Astrocyte of the spinal cord (primary cell): ENCODE measurements around the gene PPP2R2D.
"Not testable (repeated sequence)": the region's sequence is repeated elsewhere in the genome, so short reads cannot be mapped to it uniquely, and the experiment has no call there.

Source experiments
- DNase-seq: peaks from one replicate; pipeline ENCODE4 v3.0.0; 2011; ENCODE audit warnings: low read depth, low spot score
- H3K4me3 ChIP-seq: 2 replicates; pipeline ENCODE4 v1.5.1; 2011; ENCODE audit warnings: low read depth, mild to moderate bottlenecking, low read length, moderate library complexity
- in situ Hi-C: cut with HindIII; loops from 2 replicates; pipeline ENCODE4 v1.10.0; 2017; ENCODE audit warnings: low sequenced_read_pairs
- TF ChIP-seq, protein P1 (sequence below): IDR thresholded peaks from 2 replicates; pipeline ENCODE4 v1.5.1; 2012; ENCODE audit warnings: low read depth, mild to moderate bottlenecking, low read length, inconsistent platforms

PPP2R2D gene

DNA sequence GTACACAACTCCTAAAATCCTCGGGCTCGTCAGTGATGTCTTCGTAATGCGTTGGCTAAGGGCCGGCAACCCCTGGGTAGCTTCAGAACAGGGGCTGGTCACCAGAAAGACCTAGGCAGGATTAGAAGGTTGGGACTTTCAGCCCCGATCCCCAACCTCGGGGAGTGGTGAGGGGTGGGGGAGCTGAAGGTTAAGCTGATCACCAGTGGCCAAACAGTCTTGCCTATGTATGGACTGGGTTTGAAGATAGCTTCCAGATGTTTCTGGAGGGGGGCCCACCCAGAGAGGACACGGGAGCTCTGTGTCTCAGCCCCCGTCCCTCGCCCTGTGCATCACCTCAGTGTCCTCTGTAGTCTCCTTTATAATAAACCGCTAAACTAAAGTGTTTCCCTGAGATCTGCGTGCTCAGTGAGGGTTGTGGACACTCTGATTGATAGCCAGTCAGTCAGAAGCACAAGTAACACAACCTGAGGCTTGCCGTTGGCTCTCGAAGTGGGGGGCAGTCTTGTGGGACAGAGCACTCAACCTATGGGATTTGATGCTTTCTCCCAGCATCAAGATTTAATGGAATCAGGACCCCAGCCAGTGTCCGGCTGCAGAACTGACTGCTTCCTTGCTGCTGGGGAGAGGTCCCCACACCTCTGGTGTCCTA, 10.0 kb downstream of the PPP2R2D start:
- no peak for DNase-seq
- TF ChIP-seq, protein P1, sequence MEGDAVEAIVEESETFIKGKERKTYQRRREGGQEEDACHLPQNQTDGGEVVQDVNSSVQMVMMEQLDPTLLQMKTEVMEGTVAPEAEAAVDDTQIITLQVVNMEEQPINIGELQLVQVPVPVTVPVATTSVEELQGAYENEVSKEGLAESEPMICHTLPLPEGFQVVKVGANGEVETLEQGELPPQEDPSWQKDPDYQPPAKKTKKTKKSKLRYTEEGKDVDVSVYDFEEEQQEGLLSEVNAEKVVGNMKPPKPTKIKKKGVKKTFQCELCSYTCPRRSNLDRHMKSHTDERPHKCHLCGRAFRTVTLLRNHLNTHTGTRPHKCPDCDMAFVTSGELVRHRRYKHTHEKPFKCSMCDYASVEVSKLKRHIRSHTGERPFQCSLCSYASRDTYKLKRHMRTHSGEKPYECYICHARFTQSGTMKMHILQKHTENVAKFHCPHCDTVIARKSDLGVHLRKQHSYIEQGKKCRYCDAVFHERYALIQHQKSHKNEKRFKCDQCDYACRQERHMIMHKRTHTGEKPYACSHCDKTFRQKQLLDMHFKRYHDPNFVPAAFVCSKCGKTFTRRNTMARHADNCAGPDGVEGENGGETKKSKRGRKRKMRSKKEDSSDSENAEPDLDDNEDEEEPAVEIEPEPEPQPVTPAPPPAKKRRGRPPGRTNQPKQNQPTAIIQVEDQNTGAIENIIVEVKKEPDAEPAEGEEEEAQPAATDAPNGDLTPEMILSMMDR: no peak
- H3K4me3 ChIP-seq: no peak overlapping the region

DNA sequence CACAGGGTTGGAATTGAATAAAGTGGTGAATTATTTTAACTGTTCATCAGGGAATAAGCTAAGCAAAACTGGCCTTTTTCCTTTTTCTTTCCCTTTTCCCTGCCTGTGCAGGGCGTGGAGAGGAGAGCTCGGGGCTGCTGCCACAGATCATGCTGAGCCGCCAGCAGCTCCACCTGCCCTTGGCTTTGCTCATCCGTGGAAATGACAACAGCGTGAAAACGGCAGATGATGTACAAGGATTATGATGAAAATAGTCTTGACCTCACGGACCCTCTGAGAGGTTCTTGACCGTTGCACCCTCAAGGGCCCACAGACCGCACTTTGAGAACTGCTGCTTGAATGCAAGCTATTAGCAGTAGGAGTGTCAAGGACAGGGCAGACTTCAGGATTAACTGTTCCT, 10.6 kb downstream of the PPP2R2D start:
- in situ Hi-C loops: no loop called here

More for the DNA sequence above, 10.0 kb downstream of the PPP2R2D start:
- in situ Hi-C loops: no loop called here

DNA sequence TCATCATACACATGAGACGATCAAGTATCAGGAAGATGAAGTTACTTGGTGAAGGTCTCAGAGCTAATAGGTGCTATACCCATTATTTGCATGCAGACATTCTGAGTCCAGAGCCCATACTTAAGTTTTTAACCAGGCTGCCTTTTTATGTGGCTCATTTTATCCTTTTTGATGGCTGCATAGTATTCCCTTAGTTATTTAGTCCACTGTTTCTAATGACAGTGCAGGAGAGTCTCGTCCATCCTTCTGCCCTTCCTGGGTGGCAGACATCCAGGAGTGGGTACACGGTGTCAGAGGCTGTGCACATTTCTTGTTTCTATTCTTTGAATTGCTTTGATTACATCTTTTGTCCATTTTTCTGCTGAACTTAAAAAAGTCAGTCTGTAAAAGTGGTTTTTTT, 11.8 kb downstream of the PPP2R2D start:
- in situ Hi-C loops: no loop called here
- TF ChIP-seq, protein P1: no peak
- H3K4me3 ChIP-seq: no peak overlapping the region
- no peak for DNase-seq

More for the DNA sequence above, 10.6 kb downstream of the PPP2R2D start:
- no peak for DNase-seq
- TF ChIP-seq, protein P1: no peak
- H3K4me3 ChIP-seq: no peak overlapping the region

DNA sequence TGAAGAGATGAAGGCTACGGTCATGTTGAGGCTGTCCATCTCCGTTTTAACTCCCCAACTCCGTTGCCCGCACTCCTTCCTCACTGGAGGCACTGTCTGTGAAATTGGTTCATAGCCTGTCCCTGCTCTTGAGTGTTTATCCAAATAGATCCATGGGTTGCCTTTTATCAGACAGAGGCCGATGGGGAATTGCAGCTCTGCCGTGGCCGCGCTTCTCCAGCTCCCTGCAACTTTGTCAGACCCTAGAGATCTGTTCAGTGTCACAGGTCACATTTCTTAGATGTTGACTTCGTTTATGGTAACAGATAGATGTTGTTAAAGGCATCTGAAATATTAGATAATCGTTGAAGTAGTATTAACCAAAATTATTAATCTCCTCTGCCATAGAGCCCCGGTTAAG, 14.7 kb downstream of the PPP2R2D start:
- in situ Hi-C loops: no loop called here
- no peak for DNase-seq
- TF ChIP-seq, protein P1: no peak
- H3K4me3 ChIP-seq: no peak overlapping the region

DNA sequence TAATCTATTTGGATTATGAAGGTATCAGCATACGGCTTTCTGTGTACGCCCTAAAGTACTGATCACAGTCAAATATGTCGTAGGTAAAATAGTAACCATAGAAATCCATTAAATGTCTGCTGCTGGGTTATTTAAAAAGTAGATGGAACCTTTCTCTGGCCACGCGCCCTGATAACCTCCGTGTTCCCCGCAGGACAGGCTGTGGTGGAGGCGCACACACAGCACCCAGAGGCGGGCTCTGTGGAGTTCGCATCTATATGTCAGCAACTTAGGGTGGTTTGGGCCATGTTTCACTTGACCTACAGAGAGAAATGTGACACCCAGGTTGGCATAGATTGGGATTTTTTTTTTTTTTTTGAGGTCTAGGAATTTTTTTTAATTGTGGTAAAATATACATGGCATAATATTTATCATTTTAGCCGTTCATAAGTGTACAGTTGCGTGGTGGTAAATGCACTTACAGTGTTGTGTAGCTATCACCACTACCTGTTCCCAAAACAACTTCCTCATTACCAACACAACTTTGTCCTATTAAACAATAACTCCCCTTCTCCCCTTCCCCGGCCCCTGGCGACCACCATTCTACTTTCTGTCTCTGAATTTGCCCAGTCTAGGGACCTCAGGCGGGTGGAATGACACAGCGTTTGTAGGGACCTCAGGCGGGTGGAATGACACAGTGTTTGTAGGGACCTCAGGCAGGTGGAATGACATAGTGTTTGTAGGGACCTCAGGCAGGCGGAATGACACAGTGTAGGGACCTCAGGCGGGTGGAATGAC, 15.4 kb downstream of the PPP2R2D start:
- in situ Hi-C loops: no loop called here
- no peak overlapping the region for H3K4me3 ChIP-seq
- TF ChIP-seq, protein P1: no peak
- no peak for DNase-seq

DNA sequence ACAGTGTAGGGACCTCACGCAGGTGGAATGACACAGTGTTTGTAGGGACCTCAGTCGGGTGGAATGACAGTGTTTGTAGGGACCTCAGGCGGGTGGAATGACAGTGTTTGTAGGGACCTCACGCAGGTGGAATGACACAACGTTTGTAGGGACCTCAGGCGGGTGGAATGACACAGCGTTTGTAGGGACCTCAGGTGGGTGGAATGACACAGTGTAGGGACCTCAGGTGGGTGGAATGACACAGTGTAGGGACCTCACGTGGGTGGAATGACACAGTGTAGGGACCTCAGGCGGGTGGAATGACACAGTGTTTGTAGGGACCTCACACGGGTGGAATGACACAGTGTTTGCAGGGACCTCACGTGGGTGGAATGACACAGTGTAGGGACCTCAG, 16.0 kb downstream of the PPP2R2D start:
- H3K4me3 ChIP-seq, in situ Hi-C loops, DNase-seq: not testable (repeated sequence)

DNA sequence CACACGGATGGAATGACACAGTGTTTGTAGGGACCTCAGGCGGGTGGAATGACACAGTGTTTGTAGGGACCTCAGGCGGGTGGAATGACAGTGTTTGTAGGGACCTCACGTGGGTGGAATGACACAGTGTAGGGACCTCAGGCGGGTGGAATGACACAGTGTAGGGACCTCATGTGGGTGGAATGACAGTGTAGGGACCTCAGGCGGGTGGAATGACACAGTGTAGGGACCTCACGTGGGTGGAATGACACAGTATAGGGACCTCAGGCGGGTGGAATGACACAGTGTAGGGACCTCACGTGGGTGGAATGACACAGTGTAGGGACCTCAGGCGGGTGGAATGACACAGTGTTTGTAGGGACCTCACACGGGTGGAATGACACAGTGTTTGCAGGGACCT, 16.7 kb downstream of the PPP2R2D start:
- H3K4me3 ChIP-seq, in situ Hi-C loops, DNase-seq: not testable (repeated sequence)

DNA sequence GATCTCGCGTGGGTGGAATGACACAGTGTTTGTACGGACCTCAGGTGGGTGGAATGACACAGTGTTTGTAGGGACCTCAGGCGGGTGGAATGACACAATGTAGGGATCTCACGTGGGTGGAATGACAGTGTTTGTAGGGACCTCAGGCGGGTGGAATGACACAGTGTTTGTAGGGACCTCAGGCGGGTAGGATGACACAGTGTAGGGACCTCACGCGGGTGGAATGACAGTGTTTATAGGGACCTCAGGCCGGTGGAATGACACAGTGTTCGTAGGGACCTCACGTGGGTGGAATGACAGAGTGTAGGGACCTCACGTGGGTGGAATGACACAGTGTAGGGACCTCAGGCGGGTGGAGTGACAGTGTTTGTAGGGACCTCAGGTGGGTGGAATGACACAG, 18.7 kb downstream of the PPP2R2D start:
- H3K4me3 ChIP-seq, in situ Hi-C loops, DNase-seq: not testable (repeated sequence)
